GM18907 (cell line): Measurements from ENCODE around the gene SKI.

Experiments used
- ATAC-seq: cut with Tn5 transposase; IDR thresholded peaks from one replicate; pipeline ENCODE4 v1.9.1; 2021; ENCODE audit warnings: mild to moderate bottlenecking, moderate library complexity; ENCODE audit not compliant: unreplicated experiment

Gene SKI

GRCh38 chr1:2208309-2209239 lies 19.5 kb upstream of the SKI start:
- no peak for ATAC-seq

- ATAC-seq: no peak
Observed at GRCh38 chr1:2209400-2210083, 18.6 kb upstream of the SKI start.

GRCh38 chr1:2210084-2210653 lies 17.9 kb upstream of the SKI start:
- no peak for ATAC-seq

DNA sequence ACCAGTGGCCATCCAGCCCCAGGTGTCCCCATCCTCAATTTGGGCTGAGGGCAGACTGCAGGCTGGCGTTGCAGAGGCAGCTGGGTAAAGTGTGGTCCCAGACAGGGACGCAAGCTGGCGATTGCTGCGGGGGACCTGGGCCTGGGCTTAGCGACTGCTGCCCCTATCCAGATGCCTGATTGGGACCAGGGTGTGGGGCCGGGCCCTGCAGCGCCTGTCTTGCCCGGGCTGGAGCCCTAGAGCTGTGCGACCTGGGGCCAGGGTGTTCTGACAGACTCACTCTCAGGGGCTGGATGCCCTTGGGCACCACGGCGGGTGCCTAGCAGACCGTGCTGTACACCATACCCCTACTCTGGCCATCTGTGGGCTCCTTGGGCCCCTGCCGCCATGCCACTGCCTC lies 17.3 kb upstream of the SKI start:
- no peak for ATAC-seq

DNA sequence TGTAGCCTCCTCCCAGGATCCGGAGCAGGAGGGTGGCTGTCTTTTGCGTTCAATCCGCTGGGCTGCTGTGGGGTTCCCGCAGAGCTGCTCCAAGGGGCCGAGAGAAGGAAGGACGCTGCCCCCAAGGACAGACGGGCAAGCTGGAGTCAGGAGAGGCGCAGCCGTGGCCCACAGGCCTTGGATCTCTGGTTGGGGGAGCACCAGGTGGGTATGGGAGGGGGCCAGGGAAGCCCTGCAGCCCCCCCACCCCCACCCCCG lies 15.9 kb upstream of the SKI start:
- no peak for ATAC-seq

DNA sequence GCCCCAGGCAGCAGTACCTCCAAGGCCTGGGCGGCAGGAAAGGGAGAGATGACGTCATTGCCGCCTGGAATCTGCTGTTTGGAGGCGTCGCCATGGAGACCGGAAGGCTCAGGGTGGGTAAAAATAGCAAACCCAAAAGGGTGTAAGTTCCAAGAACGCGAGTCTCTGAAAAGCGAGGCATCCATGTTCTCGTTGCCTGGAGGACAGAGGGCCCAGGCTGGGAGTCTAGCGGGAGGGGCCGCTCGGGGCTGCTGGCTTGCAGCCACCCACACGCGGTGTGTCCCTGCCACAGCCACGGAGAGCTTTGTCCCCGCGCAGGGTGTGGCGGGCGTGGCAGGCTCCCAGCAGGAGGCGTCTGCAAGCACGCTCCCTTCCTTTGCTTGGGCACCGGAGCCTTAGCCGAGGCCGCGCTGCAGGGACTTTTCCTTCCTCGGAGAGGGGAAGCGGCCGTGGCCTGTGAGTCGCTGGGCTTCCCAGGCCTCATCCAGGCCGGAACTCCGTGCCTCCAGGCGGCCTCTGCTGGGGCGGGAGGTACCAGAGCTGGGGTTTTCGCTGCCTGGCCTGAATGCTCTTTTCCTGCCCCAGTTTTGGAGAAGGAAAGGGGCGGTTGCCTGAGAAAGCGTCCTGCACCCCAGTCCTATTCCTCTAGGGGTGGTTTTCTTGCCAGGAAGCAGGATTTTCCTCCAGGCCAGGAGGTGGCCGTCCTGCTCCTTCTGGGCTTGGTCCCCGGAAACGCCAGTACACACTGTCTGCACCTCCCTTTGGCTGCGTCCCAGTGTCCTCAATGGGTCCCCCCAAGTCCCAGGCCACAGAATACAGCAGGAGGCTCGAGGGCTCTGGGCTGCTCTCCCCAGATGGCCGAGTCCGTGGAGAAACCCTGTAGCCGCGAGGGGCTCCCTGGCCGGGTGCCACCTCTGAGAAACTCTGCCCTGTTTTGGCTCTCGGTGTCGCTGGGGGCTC lies 15.3 kb upstream of the SKI start:
- no peak for ATAC-seq

DNA sequence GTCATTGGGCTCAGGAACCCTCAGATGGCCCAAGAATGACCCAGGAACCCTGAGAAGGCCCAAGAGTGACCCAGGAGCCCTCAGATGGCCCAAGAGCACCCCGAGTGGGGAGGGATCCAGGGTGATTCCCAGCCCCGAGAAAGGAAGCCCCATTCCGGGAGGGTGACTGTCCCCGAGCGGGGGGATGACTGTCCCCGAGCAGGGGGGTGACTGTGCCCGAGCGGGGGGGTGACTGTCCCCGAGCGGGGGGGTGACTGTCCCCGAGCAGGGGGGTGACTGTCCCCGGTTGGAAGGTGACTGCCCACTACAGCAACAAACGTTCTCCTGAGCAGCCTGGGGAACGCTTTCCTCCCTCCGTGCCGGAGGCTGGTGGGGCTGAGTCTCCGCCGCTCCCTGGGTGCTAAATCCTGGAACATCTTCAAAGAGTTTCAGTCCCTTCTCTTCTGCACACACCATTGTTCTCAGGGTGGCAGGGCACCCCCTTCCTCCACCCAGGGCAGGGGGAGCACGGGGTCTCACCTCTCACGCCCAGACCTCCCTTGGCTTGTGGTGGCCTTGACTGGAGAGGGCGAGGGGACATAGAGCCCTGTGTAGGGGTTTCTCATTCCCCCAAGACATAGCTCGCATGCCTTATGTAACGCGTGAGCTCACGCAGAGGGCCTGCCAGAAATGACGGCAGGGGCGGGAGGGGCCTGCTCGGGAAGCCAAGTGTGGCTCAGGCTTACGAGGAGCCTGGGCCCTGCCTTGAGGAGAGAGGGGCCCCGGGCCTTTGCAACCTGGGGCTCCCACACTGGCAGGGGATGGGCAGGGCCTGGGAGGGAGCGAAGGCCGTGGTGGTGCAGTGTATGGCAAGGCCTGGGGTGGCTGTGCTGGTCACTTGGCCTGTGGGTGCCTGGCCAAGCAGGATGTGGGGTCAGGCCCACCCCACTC lies 14.3 kb upstream of the SKI start:
- ATAC-seq: no peak

GRCh38 chr1:2214541-2215241 lies 13.4 kb upstream of the SKI start:
- no peak for ATAC-seq

- ATAC-seq: no peak
Observed at GRCh38 chr1:2215329-2215728, 12.8 kb upstream of the SKI start.

GRCh38 chr1:2215909-2216766 lies 12.0 kb upstream of the SKI start:
- no peak for ATAC-seq

DNA sequence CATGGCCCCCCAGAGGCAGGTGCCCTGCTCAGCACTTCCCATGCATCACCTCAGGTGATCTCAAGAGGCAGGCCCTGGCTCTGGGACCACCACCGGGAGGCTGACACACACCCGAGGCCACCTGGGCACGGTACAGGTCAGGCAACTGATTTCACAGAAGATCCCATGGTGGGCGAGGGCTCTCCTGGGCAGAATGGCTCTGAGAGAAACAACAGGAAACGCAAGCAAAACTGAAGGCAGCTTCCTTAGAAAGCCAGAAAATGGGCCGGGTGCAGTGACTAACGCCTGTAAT lies 11.4 kb upstream of the SKI start:
- ATAC-seq: no peak

DNA sequence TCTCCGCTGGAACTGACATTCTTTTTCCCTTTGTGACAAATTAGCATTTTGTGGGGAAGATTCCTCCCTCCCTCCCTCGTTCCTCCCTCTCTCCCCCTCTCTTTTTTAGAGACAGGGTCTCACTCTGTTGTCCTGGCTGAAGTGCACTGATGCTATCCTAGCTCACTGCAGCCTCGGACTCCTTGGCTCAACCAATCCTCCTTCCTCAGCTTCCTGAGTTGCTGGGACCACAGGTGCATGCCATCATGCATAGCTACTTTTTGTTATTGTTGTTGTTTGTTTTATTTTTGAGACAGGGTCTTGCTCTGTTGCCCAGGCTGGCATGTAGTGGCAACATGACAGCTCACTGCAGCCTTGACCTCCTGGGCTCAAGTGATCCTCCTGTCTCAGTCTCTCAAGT lies 6.8 kb upstream of the SKI start:
- ATAC-seq: no peak

DNA sequence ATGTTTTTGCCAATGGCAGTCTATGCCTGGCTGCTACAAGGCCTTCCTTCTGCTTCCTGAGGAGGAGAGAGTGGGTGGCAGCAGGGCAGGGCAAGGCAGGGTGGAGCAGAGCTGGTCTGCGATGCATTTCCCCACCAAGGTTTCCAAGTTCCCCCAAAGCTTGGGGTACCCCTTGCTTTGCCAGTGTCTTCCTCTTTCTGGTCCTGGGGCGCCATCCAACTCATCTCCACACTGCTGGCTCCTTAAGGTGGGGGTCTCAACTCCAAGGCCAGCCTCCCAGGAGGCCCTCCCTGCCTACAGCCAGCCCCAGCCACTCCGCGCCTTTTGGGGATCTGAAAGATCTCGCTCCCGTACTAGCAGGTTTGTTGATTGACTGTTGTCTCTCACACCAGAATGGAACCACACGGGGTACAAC lies 3.9 kb upstream of the SKI start:
- ATAC-seq: no peak

GRCh38 chr1:2224631-2225428 lies 3.3 kb upstream of the SKI start:
- ATAC-seq: no peak

DNA sequence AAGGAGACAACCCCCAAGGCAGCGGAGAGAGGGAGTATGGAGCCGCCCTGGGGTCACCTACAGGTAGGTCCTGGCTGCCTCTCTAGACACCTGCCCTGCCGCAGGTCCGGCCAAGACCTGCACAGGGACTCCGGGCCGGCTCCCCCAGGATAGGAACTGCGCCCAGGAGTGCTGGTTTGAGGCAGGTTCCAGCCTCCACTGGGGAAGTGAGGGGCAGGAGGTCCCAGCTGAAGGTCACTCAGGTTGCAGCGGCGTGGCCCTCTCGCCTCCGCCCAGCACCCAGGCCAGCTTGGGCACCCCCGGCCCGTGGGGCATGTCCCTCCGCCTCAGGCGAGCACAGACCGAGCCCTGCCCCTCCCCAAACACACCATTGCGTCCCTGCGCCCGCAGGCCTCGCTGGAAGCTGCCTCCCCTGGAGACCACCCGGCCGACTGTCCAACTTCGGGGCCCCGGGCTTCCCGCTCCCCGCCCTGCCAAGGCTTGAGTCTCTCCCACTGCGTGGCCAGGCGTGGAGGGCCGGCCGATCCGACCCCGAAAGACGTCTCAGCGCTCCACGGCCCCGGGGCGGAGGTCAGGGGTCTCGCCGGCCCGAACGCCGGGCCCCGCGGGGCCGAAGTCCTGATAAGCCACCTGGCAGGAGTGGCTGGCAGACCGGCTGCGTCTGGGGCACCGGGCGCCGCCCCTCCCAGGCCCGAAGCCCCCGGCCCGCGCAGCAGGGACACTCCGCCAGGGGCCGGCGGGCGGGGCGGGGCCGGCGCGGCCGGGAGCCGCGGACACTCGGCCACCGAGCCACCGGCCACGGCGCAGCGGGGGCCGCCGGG lies 1.4 kb upstream of the SKI start:
- peak; percentile 1 for ATAC-seq

DNA sequence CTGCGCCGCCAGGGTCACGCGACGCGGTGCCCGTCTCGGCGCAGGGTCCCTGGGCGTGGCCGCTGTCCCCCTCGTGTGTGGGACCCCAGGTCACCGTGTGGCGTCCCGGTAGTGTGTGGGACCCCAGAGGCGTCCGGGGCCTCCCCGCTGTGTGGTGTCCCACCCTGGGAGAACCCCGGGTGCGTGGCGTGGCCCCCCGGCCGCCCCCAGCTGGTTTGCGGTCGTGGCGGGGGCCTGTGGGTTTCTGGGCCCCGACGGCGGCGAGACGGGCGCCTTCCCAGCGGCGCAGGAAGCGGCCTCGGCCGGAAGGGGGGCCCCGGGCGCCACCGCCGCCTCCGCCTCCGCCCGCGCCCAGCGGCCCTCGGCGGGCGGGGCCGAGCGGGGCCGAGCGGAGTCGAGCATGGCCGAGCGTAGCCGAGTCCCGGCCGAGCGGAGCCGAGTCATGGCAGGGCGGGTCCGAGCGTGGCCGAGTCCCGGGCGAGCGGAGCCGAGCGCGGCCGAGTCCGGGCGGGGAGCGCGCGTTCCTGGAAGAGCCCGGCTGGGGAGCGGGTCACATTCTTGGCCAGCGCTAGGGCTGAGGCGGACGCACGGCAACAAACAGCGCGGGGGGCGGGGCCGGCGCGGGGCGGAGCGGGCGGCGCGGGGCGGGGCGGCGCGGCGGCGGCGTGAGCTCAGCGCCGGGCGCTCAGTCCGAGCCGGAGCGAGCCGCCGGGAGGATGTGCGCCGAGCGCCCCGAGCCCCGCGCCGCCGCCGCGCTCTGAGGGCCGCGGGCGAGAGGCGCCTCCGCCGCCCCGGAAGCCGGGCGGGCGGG lies 568 bp upstream of the SKI start:
- peak; percentile 85 for ATAC-seq
